ENCODE results near the gene CATSPER1.

- TF ChIP-seq, protein P1, sequence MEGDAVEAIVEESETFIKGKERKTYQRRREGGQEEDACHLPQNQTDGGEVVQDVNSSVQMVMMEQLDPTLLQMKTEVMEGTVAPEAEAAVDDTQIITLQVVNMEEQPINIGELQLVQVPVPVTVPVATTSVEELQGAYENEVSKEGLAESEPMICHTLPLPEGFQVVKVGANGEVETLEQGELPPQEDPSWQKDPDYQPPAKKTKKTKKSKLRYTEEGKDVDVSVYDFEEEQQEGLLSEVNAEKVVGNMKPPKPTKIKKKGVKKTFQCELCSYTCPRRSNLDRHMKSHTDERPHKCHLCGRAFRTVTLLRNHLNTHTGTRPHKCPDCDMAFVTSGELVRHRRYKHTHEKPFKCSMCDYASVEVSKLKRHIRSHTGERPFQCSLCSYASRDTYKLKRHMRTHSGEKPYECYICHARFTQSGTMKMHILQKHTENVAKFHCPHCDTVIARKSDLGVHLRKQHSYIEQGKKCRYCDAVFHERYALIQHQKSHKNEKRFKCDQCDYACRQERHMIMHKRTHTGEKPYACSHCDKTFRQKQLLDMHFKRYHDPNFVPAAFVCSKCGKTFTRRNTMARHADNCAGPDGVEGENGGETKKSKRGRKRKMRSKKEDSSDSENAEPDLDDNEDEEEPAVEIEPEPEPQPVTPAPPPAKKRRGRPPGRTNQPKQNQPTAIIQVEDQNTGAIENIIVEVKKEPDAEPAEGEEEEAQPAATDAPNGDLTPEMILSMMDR (IDR thresholded peaks at IDR 0.05; ENCODE audit: low read depth, low read length) = no peak
- TF ChIP-seq EZH2phosphoT487 (IDR thresholded peaks at IDR 0.05; ENCODE audit: low read depth) = no peak
Observed at GRCh38 chr11:66061268-66061667, 35.0 kb upstream of the CATSPER1 start.
